Measurements from ENCODE around the gene DUS4L. TPM values are rescaled to one million over a fixed set of nuclear protein-coding genes. Genes with fewer than 3 reads are reported as not detected.

Gene DUS4L, protein sequence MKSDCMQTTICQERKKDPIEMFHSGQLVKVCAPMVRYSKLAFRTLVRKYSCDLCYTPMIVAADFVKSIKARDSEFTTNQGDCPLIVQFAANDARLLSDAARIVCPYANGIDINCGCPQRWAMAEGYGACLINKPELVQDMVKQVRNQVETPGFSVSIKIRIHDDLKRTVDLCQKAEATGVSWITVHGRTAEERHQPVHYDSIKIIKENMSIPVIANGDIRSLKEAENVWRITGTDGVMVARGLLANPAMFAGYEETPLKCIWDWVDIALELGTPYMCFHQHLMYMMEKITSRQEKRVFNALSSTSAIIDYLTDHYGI
- 10 to 100 TPM; 14.6 to 16.9 (median 16.1) TPM for total RNA-seq

GRCh38 chr7:107563775-107564552 is at the start of gene DUS4L, which contains the start of gene COG5:
TSS of gene DUS4L (plus strand) at chr7:107563971. CDS start at chr7:107567071, 3,100 bp downstream.
TSS of gene COG5 (minus strand) at chr7:107563920. CDS start at chr7:107563896, 24 bp downstream.
- peak; percentile 77 to 80 for DNase-seq
- peak within 1 kb of the TSS; percentile 66 to 98 (median 91) for H3K27ac ChIP-seq
- no peaks in the 10 kb centered on the region for H3K27me3 ChIP-seq
- 0 to 1% methylated on average over 15 to 32 of the region's 55 CpGs for WGBS, 2 donors
- no peaks in the 10 kb centered on the region for H3K9me3 ChIP-seq
- H3K4me3 ChIP-seq (replicated peaks in 1 of 3) = peak within 1 kb of the TSS; percentile 60 to 94 (median 81)
- H3K4me1 ChIP-seq = peaks cover 21 to 39% of the 10 kb centered on the region in 2 donors
- no peaks in the 10 kb centered on the region for H3K36me3 ChIP-seq
- TF ChIP-seq POLR2A (IDR thresholded peaks at IDR 0.05) = peak; percentile 51 to 85
- TF ChIP-seq CTCF (IDR thresholded peaks at IDR 0.05) = no peak
- intact Hi-C loops (cut with DNase I) = loop anchor here (10.0 kb wide), 1 partner anchor 99 kb away; no protein-coding TSS in a partner anchor

GRCh38 chr7:107526672-107527071 is 37.1 kb upstream of the DUS4L start:
- Histone ChIP-seq H3K4me1 (peaks cover 7 to 10% of the 10 kb centered on the region in 2 donors), H3K27me3 (no peaks in the 10 kb centered on the region), H3K9me3 (no peaks in the 10 kb centered on the region), H3K27ac (no peak overlapping the region), H3K36me3 (peaks cover 0 to 6% of the 10 kb centered on the region in 2 donors), H3K4me3 (replicated peaks in 1 of 3) (no peak overlapping the region)
- TF ChIP-seq POLR2A (IDR thresholded peaks at IDR 0.05) = no peak
- no peak for TF ChIP-seq CTCF (IDR thresholded peaks at IDR 0.05)
- WGBS, 2 donors = 97 to 98% methylated on average over 2 of the region's 2 CpGs
- intact Hi-C loops (cut with DNase I) = no loop called here
- DNase-seq = no peak

- H3K36me3 ChIP-seq = peaks cover 0 to 6% of the 10 kb centered on the region in 2 donors
- no peaks in the 10 kb centered on the region for H3K27me3 ChIP-seq
- H3K4me3 ChIP-seq (replicated peaks in 1 of 3) = no peak overlapping the region
- H3K27ac ChIP-seq = no peak overlapping the region
- intact Hi-C loops (cut with DNase I) = no loop called here
- no peak for TF ChIP-seq CTCF (IDR thresholded peaks at IDR 0.05)
- no peak for TF ChIP-seq POLR2A (IDR thresholded peaks at IDR 0.05)
- 96 to 97% methylated on average over 3 of the region's 3 CpGs for WGBS, 2 donors
- no peaks in the 10 kb centered on the region for H3K9me3 ChIP-seq
- peaks cover 7 to 10% of the 10 kb centered on the region in 2 donors for H3K4me1 ChIP-seq
- no peak for DNase-seq
Observed at GRCh38 chr7:107527196-107527595, 36.6 kb upstream of the DUS4L start.

DNA sequence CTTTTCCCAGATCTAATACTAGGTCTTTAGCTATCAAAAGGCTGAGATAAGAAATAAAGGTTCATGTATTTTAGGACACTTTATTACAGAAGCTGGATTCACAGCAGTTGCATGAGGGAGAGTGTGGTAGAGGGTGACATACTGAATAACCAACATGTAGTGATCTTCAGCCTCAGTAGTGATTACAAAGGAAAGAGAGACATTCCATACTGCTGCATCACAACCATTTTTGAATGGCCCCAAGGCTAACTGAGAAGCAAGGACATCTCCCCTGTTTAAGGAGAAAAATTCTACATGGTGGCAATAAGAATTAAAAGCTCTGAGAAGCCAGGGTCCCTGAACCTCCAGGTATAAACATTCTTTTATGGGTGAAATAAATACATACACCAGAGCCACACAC is 35.3 kb upstream of the DUS4L start:
- intact Hi-C loops (cut with DNase I) = no loop called here
- Histone ChIP-seq H3K4me1 (peaks cover 7 to 10% of the 10 kb centered on the region in 2 donors), H3K36me3 (peaks cover 0 to 6% of the 10 kb centered on the region in 2 donors), H3K9me3 (no peaks in the 10 kb centered on the region), H3K4me3 (replicated peaks in 1 of 3) (no peak overlapping the region), H3K27ac (no peak overlapping the region), H3K27me3 (no peaks in the 10 kb centered on the region)
- no peak for DNase-seq
- no peak for TF ChIP-seq CTCF (IDR thresholded peaks at IDR 0.05)
- TF ChIP-seq POLR2A (IDR thresholded peaks at IDR 0.05) = no peak

GRCh38 chr7:107530751-107531150 is 33.0 kb upstream of the DUS4L start:
- intact Hi-C loops (cut with DNase I) = no loop called here
- H3K4me1 ChIP-seq = peaks cover 7 to 10% of the 10 kb centered on the region in 2 donors

More at GRCh38 chr7:107530751-107531150, 33.0 kb upstream of the DUS4L start:
- no peak overlapping the region for H3K27ac ChIP-seq
- no peak for DNase-seq
- H3K36me3 ChIP-seq = peaks cover 0 to 4% of the 10 kb centered on the region in 2 donors
- H3K9me3 ChIP-seq = no peaks in the 10 kb centered on the region
- TF ChIP-seq CTCF (IDR thresholded peaks at IDR 0.05) = no peak
- TF ChIP-seq POLR2A (IDR thresholded peaks at IDR 0.05) = no peak
- no peak overlapping the region for H3K4me3 ChIP-seq (replicated peaks in 1 of 3)
- no peaks in the 10 kb centered on the region for H3K27me3 ChIP-seq

All from thyroid gland (tissue), 4 donors.